ENCODE measurements around the gene AKR1A1.
"Not testable (repeated sequence)": the region's sequence is repeated elsewhere in the genome, so short reads cannot be mapped to it uniquely, and the experiment has no call there.

AKR1A1 gene

DNA sequence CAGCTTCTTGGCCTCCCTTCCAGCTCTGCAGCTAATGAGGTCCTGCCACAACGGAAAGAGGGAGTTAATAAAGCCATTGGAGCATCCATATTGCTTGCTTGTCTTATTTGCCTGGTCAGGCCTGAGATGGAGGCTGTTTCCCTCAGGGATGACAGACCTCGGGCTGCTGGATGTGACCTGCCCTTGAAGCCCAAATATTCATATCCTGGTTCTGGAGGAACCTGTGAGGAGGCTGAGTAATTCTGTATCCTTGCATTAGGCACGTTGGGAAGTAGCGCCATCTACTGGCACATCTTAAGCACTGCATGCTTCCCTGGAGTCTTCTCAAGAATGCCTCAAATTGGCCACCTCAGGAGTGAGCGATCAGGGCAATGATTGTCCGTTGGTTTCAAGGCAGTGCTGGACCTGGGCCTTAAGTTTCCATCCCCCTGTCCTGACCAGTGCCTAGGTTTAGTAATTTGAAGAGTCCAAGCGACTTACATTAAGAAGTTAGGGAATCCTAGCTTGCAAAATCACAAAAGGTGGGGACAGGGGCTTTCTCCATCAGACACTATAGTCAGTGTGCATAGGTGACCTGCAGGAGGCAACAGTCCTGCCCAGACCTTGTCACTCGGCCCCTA is 19.4 kb downstream of the AKR1A1 start:
- peak; percentile 76 for DNase-seq (ENCODE audit: low spot score)

DNA sequence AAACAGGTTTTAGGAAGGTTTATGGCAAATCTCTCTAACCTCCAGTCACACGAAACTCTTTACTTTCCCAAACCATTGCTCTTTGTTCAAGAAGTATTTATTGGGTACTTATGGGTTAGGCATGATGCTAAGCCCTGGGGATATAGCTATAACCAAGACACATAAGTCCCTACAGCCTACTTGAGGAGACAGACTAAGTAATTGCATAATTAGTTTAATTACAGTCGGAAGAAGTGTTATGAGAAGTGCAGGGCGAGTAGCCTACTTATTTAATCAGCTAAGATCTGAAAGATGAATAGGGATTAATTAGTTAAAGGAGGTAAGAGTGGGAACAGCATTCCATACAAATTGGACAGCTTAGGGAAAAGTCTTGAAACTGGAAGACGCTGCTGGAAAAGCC is 20.0 kb downstream of the AKR1A1 start:
- no peak for DNase-seq (ENCODE audit: low spot score)

DNA sequence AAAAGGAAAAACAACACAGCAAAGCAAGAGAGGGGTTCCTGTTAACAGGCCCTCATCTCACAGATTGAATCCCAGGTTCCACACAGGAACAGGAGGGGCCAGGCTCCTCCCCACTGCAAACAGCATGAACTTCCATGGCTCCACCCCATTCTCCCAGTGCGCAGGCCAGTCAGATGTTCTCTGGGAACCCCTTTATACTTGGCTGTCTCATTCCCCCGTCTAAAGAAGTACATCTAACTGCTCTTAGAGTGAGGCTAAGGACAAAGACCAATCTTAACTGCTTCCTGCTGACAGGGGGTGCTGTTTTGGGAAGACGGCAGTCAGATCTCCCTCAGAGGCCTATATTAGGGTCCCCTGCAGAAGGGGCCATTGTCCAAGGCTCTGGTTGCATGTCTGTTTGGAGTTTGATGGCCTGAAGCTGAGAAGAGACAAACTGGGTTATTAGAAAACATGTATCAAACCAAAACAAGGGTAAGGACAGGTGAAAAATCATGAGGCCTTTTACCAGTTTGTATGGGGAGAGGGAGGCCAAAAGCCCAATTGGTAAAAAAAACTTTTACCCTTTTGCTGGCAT is 22.7 kb downstream of the AKR1A1 start:
- DNase-seq (ENCODE audit: low spot score), result no peak

DNA sequence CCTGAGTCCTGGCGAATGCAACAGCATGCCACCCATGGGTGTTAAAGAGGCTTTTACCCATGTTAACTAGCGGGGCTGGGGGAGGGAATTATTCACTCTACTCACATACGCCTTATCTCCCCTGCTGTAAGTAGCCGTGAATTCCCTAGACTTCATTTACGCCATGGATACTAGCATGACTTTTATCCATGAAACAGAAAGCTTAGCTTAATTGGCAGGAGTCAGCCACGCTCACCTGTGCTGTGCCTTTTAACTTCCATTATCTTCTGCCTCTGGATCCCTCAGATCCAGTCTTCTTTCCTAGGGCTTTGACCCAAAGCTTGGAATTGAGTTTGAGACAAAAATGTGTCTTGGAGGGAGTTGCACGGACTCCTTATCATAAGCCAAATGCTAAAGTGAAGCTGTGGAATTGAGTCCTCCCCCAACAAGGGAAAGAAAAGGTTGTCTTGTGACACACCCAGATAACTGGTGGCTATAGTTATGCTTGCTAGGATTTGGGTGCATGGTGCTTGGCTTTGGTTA is 23.5 kb downstream of the AKR1A1 start:
- no peak for DNase-seq (ENCODE audit: low spot score)

DNA sequence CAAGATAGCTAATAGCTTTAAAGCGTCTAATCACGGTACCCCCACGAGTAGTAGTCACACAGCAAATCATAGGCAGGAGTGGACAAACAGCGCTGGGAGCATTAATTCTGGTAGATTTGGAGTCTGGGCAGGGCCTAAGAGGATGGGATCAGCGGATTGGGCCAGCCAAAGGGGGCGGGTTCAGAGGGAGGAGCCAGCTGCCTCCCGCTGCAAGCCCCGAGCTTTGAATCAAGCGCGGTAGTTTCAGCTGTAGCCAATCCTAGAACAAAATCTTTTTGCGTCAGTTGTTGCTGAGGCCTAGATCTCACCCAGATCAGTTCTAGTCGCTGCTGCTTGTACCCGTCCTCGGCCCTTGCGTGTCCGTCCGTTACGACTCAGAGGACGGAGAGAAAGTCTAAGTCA is 32.6 kb downstream of the AKR1A1 start:
- peak; percentile 98 for DNase-seq (ENCODE audit: low spot score)

DNA sequence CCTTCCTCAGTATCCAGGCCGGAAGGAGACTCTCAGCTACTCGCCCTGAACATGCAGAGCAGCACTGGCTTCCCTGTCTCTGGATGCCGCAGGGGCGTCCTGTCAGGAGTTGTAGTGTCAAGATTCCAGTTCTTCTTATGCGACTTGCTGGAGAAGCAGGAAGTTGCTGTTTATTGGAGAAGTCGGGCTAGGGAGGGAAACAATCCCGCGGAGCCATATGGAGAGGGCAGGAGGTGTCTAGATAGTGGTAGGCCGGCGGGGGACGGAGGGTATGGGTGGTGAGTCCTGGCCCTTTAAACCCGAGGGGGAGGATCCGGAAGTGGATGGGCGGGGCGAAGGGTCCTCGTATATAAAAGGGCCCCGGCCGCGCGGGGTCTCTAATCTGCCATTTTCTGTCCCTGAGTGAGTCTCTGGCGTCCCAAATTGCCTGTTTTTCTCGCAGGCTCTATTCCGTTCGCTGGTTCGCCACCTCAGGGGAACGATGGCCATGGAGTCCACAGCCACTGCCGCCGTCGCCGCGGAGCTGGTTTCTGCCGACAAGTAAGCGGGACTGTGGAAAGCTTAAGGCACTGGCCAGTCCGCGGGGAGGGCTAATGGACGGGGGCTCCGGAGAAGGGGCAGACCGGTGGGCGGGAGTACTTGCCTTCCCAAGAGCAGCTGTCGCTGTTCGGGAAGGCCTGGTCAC is 33.2 kb downstream of the AKR1A1 start, which contains the start of gene NASP:
Gene NASP (plus strand): TSS at position 376 of the 685 bp plus-strand sequence. CDS start 106 bp downstream, at position 482.
- peak; percentile 87 for DNase-seq (ENCODE audit: low spot score)

DNA sequence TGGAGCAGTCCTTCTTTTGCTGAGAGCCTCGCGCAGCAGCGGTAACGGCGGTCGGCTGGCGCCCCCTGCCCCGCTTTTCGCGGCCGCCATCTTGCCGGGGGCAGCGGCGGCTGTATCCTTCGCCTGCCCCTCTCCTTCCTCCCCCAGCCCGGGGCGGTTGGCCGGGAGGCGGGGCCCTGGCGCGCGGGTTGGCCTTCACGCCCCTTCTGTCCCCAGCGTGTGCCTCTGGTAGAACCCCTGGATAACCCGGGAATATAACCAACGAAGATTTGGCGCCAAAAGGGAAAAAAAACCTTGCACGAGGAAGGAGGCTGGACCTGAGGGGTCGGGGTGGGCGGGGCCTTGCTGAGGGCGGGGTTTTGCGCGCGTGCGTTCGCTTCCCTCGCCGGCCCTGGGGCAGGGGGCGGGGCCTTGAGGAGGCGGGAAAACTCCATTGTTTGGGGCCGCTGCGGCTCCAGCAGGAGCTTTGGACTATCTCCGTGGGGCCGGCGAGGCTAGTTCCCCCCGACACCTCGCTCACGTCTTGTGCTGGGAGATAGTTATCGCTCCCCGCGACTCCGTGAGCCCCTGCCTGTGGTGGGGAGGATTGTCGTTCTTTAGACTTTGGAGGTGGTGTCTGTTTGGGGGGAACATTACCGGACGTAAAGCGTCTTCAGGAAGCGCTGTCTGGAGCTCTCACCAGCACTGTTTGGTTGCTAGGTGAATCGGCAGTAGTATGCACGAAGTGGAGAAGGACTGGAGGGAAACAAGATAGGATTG is 33.9 kb downstream of the AKR1A1 start:
- DNase-seq (ENCODE audit: low spot score), result peak; percentile 88

DNA sequence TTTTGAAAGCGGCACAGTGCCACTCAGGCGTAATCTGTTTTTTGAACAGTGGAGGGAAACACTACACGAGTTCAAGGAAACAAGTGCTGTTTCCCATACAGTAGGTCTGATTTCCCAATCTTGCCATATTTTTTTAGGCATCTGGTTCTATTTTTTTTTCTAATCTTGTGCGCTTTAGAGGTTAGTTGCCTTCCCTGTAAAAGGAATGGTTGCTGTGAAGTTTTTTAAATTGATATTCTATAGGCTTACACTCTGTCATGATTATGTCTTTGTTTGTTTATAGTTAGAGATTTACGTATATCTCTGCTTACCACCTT is 34.4 kb downstream of the AKR1A1 start:
- DNase-seq (ENCODE audit: low spot score), result no peak

DNA sequence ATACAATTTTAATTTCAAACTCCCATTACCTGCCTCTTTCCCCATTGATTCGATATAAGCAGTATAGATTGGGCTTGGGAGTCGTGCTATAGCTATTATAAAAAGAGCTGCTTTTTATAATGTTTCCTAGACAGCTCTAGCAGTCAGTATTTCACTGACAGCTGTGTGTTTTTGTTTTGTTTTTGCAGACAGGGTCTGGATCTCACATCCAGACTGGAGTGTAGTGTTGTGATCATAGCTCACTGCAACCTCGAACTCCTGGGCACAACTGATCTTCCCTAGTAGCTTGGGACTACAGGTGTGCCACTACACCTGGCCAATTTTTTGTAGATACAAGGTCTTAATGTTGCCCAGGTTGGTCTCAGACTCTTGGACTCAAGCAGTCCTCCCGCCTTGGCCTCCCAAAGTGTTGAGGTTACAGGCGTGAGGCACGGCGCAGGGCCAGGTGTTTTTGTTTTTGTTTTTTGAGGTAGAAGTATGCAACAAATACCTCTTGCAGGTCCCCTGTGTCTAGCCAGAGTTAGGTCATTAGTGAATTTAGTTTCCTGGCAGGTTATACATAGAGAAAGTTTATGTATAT is 35.0 kb downstream of the AKR1A1 start:
- DNase-seq (ENCODE audit: low spot score), result no peak

DNA sequence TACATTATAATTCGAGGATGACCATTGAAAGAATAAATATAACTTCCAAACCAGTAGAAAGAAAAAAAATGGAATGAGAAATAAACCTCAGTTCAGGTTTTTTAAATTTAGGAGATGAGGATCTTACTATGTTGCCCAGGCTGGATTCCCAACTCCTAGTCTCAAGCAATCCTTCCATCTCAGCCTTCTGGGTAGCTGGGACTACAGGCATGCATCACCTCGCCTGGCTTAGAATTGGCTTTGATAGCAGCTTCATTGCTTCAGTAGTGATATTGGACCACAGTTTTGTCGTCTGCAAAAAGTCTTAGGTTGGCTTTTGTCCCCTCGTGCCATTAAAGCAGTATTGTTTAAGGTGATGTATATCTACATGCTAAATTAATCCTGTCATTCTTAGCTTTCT is 36.1 kb downstream of the AKR1A1 start:
- DNase-seq (ENCODE audit: low spot score), result no peak

DNA sequence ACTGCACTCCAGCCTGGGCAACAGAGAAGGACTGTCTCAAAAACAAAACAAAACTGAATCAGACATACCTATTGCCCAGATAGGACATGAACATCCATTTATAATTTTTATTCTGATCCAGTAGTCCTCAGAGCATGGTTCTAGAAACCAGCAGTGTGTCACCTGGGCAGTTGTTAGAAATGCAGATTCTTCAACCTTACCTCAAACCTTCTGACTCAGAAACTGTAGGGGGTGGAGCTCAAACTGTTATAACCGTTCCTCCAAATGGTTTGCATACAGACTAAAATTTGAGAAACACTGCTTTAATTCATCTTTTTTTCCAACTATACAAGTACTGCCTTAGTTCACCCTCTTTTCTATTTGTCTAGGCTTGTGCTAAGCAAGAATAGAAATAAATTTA is 39.2 kb downstream of the AKR1A1 start:
- DNase-seq (ENCODE audit: low spot score), result peak; percentile 60

DNA sequence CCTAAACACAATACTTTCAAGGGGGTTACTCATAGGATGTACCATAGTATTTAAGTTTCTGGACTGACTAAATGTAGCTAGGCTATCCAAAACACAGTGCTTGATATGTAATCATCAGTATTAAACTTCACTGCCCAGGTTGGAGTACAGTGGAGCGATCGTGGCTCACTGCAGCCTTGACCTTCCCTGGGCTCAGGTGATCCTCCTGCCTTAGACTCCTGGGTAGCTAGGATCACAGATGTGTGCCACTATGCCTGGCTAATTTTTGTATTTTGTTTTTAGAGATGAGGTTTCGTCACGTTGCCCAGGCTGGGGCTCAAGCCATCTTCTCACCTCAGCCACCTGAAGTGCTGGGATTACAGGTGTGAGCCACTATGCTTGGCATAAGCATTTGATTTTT is 43.8 kb downstream of the AKR1A1 start:
- no peak for DNase-seq (ENCODE audit: low spot score)

DNA sequence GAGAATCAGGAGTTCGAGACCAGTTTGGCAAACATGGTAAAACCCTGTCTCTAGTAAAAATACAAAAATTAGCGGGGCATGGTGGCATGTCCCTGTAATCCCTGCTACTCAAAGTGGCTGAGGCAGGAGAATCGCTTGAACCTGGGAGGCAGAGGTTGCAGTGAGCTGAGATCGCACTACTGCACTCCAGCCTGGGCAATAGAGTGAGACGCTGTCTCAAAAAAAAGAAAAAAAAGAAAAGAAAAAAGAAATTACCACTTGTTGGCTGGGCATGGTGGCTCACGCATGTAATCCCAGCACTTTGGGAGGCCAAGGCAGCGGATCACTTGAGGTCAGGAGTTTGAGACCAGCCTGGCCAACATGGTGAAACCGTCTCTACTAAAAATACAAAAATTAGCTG is 46.1 kb downstream of the AKR1A1 start:
- DNase-seq (ENCODE audit: low spot score), result not testable (repeated sequence)

DNA sequence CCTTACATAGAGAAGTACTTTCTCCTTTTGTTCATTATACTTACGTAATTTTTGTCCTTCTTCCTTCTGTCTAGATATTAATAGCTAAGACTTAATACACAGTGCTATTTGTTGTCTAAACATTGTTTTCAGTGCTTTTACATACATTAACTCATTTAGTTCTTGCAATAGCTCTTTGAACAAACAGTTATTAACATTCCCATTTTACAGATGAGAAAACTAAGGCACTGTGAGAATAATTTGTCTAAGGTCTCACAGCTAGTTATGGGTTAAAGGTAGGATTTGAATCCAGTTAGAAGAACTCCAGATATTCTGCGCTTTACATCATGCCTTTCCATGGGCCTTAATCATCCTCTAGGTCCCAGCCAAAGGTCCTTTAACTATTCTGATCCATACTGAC is 53.6 kb downstream of the AKR1A1 start:
- DNase-seq (ENCODE audit: low spot score), result no peak

DNA sequence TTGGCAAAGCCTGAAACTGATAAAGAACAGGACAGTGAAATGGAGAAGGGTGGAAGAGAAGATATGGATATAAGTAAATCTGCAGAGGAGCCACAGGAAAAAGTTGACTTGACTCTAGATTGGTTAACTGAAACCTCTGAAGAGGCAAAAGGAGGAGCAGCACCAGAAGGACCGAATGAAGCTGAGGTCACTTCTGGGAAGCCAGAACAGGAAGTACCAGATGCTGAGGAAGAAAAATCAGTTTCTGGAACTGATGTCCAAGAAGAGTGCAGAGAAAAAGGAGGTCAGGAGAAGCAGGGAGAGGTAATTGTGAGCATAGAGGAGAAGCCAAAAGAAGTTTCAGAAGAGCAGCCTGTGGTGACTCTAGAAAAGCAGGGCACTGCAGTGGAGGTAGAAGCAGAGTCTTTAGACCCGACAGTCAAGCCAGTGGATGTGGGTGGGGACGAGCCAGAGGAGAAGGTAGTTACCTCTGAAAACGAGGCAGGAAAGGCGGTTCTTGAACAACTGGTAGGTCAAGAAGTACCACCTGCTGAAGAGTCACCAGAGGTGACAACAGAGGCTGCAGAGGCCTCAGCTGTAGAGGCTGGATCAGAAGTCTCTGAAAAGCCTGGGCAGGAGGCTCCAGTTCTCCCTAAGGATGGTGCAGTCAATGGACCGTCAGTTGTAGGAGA is 56.9 kb downstream of the AKR1A1 start:
- no peak for DNase-seq (ENCODE audit: low spot score)

DNA sequence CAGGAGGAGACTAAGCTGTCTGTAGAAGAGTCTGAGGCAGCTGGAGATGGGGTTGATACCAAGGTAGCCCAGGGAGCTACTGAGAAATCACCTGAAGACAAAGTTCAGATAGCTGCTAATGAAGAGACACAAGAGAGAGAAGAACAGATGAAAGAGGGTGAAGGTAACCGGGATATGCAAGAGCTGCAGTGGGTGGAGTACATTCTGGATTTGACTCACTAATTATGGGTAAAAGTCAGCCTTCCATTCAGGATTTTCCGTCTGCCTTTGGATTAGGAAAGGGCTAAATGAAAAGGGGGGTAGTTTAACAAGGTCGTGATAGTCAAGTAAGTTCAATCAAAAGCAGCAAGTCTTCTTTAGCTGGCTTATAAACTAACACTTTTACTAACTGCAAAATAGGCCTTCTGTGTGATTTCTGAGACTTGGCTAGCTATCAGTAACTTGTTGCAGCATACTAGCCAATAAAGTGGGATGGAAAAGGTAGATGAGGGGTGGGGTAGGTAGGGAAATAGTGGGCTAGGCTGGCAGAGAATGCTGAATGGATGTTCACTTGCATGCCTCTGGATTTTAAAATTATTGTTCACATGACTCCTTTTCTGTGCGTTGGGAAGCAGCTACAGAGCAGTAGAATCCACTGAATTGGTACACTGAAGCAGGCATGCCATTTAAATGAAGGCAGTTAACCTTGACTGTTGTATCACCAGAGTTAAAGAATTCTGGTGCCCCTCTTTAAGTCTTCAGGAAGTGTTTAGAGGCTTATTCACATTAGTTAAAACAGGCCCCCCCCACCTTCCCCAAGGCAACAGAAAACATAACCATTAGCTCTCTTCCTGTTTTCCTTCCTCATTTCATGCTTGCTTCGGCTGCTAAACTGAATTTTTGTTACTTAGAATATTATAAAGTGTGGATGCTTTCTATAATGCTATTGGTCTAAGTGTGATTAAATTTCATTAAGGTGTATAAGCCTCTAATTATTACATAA is 57.8 kb downstream of the AKR1A1 start:
- peak; percentile 35 for DNase-seq (ENCODE audit: low spot score)

DNA sequence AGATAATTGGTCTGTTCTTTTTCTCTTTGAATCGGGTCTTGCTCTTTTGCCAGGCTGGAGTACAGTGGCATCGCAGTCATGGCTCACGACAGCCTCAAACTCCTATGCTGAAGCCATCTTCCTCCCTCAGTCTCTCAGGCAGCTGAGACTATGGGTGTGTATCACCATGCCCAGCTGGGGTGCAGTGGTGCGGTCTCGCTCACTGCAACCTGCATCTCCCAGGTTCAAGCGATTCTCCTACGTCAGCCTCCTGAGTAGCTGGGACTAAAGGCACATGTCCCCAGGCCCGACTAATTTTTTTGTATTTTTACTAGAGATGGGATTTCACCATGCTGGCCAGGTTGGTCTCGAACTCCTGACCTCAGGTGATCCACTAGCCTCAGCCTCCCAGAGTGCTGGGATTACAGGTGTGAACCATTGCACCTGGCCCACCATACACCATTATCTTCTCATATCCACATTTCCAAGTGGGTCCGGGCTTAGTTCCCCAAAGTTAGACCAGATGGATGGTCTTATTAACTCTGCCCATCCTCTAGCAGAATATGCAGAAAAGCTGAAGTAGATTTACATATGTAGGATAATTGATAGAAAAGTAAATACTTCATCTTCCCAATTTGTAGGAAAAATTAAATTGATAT is 60.1 kb downstream of the AKR1A1 start:
- DNase-seq (ENCODE audit: low spot score), result no peak

DNA sequence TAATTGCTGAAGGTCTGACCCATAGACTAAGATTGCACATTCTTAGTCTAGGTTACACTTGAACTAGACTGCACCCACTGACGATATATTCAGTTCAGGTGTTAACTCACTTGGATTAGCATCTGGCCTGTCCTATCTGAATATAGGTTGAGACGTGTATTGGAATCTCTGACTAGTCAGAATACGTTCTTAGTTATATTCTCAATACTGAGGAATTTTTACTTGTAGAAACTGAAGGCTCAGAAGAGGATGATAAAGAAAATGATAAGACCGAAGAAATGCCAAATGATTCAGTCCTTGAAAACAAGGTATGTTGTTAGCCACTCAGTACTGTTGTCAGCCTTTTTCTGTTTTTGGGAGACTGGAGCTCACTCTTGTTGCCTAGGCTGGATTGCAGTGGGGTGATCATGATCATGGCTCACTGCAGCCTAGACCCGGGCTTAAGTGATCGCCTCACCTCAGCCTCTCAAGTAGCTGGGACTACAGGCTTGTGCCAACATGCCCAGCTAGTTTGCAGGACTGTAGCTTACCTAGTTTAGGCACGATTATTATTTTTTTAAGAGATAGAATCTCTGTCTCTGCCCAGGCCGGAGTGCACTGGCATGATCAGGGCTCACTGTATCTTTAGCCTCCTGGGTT is 62.4 kb downstream of the AKR1A1 start:
- DNase-seq (ENCODE audit: low spot score), result no peak

DNA sequence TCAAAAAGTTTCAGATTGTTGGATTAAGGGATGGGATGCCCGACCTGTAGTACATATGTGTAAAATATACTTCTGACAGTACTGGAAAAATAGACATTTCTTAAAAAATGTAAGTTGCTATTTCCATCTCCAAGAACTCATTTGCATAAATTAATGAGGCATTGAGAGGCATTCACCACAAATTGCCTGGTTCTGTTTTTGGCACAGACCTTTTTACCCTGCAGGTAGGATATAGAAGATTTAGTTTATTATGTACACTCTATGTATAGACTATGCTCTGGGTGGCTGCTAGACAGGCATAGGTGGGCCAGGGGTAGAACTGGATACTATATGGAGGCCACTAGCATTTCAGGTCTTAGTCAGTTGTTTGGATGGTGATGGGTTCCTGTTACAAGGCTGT is 65.3 kb downstream of the AKR1A1 start:
- DNase-seq (ENCODE audit: low spot score), result no peak

DNA sequence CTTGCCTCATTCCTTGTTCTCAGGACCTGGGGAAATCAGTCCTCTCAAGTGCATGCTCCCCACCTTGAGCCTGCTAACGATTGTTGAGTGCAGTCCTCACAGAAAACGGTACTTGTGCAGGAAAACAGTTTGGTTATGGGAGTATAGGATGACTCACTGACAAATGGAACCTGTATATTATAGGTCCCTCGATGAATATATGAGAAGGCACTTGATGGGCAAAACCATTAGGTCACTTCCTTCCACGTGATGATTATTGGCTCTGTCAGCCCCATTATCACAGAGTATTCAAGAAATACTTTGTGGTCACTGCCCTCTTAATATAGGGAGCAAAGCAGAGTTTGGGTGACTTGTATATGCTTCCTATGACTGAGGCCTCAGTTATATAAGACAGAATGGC is 67.0 kb downstream of the AKR1A1 start:
- peak; percentile 28 for DNase-seq (ENCODE audit: low spot score)

Measured in kidney tubule cell (primary cell).